Activated CD4-positive, alpha-beta T cell treated with anti-CD3 and anti-CD28 coated beads for 4 hours (primary cell): ENCODE measurements around the gene CORO6.

Experiments used
- DNase-seq, 2 donors: peaks; one replicate each; pipeline ENCODE4 v3.0.0-alpha.2; 2020

CORO6 gene

DNA sequence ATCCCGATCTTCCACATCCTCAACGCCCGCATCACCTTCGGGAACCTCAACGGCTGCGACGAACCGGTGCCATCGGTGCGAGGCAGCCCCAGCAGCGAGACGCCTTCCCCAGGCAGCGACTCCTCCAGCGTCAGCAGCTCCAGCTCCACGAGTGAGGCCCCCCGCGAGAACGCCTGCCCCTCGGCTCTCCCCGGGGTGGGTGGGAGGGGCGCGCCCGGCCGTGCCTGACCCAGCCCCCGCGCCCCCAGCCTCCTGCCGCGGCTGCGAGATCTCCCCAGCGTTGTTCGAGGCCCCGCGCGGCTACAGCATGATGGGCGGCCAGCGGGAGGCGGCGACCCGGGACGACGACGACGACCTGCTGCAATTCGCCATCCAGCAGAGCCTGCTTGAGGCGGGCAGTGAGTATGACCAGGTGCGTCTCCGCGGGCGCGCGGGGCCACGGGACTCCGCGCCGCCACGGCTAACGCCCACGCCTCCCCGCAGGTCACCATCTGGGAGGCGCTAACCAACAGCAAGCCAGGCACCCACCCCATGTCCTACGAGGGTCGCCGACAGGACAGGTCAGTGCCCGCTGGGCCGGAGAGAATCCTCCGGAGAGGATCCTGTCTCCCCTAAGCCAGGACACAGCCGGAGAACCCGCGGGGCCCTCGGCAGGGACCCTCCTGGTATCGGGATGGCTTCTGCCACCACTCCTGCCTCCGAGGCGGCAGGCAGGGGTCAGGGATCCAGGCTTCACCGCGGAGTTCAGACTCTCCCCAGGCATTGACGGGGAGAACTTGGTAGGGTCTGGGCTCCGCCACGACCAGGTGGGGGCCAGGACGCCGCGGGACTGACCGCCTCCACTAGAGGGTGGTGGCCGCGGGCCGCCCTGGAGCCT is 10.1 kb downstream of the CORO6 start:
- DNase-seq: no peak

DNA sequence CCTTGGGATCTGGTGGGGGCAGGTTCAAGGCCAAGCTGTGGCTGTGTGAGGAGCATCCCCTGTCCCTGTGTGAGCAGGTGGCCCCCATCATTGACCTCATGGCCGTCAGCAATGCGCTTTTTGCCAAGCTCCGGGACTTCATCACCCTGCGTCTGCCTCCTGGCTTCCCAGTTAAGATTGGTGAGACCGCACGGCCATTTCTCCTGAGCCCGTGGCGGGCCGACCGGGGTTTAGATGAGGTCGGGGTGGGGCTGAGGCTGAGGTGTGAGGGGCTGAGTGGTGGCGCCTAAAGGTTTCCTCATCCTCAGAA is 10.7 kb downstream of the CORO6 start:
- no peak for DNase-seq

DNA sequence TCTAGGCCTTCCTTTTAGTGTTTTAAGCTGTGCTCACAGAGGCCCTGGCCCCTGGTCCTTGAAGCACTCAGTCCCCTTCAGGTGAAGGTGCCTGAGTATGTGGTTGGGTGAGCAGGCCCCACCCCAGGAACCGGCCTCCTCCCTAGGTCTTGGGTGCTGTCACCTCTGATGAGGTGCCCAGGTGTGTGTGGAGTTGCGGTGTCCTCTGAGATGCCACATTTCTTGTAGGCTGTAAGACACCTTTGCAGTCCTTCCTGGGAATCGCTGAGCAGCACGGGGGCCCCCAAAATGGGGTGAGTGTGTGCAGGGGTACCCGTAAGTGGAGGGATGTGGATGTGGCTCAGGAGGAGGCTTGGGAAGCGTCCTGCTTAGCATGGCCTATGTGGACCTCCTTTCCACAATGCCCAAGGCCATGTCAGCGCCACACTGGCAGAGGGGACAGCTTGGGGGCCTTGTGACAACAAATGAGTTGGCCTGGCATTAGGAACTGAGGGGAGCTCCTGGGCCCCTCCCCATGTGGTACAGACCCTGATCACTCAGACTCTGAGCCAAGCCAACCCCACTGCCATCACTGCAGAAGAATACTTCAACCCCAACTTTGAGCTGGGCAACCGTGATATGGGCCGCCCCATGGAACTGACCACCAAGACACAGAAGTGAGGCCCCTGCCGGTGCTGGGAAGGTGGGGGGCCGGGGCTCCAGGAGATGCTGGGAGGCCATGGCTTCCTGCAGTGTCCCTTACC is 11.2 kb downstream of the CORO6 start:
- no peak for DNase-seq

GRCh38 chr17:29610395-29610794 is 12.3 kb downstream of the CORO6 start:
- DNase-seq: no peak

DNA sequence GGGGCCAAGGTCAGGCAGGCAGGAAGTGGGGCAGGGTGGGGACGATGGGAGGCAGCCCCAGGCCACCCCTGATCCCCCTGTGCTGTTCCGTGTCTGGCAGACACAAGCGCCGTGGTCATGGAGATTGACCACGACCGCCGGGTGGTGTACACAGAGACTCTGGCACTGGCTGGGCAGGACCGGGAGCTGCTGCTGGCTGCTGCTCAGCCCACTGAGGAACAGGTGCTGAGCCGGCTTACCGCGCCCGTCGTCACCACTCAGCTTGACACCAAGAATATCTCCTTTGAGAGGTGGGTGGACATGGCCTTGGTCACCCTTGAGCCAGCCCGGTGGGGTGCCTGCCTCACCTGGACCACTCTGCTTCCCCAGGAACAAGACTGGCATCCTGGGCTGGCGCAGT is 13.7 kb downstream of the CORO6 start:
- DNase-seq: no peak

DNA sequence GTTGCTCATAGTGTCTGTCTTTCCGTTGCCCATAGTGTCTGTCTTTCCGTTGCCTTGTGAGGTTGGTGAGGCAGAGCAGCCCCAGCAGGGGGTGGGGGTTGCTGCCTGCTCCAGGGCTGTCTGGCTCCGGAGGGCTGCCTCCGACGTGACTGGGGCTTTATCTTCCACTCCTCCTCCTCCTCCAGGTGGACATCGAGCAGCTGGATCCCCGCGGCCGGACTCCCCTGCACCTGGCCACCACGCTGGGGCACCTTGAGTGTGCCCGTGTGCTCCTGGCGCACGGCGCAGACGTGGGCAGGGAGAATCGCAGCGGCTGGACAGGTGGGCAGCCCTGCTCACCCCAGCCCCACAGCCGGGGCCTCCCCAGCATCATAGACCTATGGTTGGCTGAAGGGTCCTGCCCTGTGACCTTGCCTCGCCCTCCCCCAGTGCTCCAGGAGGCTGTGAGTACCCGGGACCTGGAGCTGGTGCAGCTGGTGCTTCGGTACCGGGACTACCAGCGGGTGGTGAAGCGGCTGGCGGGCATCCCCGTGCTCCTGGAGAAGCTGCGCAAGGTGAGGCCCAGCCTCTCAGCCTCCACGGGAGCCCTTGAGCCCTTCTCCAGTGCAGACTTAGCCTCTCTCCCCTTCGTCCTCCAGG is 15.0 kb downstream of the CORO6 start:
- no peak for DNase-seq

DNA sequence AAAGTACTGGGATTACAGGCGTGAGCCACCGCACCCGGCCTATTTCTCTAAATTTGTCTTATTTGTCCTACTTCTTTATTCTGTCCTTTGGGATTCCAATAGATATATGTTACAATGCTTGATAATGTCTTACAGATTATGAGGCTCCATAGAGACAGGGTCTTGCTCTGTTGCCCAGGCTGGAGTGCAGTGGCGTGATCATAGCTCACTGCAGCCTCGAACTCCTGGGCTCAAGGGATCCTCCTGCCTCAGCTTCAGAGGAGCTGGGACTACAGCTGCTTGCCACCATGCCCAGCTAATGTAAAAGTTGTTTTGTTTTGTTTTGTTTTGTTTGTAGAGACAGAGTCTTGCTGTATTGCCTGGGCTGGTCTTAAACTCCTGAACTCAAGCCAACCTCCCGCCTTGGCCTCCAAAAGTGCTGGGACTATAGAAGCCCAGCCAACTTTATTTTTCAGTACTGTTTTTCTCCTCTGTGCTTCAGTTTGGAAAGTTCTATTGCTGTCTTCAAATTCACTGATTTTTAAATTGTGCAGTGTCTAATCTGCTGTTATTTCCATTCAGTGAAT is 19.5 kb downstream of the CORO6 start:
- DNase-seq: no peak

DNA sequence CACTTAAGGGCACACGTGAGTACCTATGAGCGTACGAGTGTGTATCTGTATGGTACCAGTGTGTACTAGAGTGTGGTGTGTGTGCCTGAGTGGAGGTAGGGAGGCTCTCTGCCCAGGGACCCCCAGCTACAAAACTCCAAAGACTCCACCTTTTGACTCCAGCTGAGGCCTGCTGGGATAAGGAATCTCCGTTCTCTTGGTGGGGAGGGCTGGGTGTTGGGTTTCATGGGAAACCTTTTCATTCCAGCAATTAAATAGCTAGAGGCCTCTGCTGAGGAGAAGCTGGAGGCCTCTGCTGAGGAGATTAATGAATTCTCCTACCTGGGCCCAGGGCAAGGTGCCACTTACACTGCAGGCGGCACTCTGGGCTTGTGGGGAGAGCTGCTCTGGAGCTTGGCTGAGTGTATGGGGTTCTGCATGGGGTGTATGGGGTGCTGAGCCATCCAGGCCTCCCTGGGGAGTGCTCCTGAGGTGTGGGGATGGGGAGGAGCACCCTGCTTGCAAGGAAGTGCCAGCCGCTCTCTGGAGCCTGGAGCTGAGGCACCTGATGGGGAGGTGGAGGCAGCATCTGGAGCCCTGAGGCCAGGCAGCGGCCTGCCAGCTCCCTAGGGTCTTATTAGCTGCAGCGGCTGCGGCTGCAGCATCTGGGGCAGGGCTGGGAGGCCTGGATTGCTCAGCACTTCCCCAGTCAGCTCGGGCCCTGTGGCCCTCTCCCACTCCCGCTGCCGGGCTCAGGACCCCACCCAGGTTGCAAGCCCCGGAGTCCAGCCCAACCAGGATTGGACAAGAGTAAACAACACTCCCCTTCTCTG is 25.1 kb downstream of the CORO6 start:
- no peak for DNase-seq

DNA sequence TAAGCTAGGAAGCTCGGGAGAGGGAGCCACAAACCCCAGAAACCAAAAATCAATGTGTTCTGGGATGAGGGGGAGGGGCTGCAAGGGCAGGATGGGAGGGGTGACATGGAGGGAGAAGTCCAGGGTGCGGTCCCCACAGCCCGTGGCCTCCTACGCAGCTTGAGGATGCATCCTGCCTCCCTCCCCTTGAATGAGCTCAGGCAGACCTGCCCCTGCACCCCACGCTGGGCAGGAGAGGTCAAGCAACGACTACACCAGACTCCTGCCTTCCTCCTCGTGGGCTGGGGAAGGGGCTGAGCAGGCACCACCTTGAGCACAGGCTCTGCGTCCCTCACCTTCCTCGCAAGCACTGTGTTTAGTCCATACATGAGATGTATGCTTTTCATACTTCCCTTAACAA is 25.9 kb downstream of the CORO6 start:
- no peak for DNase-seq

DNA sequence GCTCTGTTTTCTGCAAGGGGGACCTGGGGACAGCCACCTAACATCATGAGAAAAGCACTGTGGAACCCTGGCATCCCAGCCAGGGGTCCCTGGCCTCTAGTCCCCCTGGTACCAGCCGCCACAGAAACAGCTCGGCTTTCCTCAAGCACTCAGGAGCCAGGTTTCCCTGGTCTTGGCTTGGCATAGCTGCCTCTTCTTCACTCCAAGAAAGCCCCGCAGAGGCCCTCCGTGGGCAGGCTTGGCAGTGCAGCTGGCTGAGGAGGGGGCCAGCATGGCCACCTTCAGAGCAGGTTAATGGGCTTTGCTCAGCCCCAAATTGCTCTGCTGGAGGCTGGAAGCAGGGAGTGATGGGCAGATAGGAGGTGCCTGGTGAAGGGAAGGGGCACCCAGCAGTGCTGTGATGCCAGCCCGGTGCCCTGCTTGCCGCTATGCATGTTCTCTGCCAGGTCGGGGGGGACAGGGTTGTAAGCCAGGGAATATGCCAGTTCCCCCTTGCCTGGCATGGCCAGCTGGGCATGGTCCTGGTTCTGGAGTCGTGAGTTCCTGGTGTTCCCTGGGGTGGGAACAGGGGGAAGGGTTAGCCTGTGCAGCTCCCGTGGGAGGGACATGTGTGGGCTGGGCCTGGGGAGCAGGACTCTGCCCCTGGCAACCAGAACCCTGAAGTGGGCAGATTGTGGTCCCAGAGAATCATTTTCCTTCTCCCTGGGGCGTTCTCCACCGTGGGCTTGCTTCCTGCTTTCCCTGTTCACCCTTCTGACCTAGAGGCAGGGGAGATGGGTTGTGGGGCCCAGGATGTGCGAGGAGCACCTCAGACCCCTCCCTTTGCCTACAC is 26.6 kb downstream of the CORO6 start:
- no peak for DNase-seq

DNA sequence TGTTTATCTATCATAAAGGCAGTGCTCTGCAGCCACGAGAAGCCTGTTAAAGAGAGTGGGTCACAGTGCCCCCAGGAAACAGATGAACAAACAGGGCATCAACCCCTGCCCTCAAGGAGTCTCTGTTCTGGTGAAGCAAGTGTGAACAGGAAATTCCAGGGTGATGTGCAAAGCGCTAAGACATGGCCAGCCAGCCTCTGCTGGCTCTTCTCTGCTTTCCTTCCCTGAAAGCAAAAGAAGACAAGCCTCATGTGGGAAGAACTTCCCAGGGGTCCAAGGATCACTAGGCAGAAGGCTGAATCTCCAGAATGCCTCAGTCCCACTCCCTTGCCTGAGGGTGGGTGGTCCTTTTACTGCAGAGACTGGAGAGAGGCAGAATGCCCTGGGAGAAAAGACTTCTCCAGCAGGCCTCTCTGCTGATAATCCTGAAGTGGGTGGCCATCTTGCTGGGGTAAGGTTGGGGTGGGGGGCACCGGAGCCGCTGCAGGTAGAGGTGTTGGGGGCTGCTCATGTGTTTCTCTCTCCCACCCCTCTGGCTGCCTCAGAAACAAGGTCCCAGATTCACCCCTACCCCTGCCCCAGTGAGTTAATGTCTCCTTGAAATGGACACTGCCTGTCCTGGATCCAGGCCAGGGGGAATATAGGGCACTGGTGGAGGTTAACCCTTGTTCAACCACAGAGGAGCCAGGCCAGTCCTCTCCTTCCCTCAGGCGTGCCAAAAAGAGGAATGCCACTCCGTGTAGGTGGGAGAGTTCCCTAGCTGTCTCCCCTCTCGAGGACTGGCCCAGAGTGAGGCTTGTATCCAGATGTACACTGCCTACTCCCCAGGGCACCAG is 27.4 kb downstream of the CORO6 start:
- DNase-seq: no peak

GRCh38 chr17:29594519-29595090 is 28.1 kb downstream of the CORO6 start:
- no peak for DNase-seq

- DNase-seq: no peak
Measured at GRCh38 chr17:29593591-29594518, 28.9 kb downstream of the CORO6 start.

DNA sequence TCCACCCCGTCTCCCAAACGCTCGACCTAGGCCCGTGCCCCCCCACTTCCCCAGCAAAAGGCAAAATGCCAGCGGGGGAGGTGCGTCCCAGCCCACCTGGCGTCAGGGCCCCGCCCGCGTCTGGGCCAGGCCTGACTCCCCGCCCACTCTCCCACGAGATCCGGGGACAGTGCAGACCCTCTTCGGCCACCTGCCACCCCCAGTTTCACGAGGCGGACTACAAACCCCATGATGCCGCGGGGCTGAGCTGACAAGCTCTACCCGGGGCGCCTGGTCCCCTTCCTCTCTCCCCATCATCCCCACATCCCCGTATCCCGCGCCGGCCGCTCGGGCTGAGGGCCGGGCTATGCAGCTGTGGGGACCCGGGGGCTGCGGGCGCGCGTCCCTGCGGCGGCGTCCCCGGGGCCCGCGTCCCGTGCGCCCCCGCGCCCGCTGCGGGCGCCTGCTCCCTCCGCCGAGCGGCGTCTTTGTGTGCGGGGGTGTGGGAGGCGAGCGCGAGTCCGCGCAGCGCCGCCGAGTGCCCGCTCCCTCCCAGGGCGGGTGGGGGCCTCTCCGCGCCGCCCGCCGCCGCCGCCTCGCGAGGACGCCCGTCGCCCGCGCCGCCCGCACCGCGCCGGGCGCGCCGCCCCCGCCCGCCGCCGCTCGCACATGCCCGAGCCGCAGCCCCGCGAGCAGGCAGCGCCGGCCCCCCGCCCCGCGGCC is 29.7 kb downstream of the CORO6 start, which contains the start of gene ANKRD13B:
Gene ANKRD13B, plus strand, starts transcription at position 283 of the 702 bp plus-strand sequence. CDS start 490 bp downstream, outside the sequence.
- DNase-seq: peak in 1 of 2 donors; percentile 42

DNA sequence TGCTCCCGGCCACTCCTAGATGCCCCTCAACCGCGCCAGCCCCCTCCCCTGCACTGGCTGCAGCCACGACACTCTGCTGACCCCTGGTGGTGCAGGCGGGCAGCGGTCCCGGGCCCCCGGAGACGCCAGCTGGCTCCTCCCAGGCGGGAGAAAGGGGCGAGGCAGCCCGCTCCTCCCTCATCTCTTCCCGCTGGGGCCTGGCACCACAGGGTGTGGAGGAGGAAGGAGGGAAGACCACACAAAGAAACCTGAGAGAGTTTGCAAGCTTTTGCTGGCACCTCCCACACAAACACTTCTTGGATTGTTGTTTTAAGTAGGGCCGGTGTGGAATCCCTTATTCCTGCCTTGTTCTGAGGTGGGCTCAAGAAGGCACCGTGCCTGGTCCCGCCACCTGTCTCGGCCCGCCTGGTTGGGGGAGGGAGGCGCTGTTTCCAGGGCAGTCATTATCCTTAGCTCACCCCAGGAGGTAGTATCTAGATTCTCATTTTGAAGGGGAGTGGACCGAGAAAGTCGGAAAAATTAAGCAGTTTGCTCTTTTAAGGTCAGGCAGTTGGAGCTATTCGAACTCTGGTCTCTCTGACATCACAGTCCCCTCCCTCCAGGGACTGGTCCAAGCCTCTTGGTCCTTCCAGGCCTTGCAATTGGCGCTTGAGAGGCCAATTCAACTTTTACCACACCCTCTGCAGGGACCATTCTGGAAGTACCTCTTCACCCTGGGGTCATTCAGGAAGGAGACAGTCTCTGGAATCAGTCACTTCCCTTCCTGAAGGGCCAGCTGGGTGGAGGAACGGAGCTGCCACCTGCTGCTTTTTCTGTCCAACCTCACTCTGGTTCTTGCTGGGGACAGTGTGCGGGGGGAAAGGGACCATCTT is 30.7 kb downstream of the CORO6 start:
- DNase-seq: peak; percentile 71 to 78

DNA sequence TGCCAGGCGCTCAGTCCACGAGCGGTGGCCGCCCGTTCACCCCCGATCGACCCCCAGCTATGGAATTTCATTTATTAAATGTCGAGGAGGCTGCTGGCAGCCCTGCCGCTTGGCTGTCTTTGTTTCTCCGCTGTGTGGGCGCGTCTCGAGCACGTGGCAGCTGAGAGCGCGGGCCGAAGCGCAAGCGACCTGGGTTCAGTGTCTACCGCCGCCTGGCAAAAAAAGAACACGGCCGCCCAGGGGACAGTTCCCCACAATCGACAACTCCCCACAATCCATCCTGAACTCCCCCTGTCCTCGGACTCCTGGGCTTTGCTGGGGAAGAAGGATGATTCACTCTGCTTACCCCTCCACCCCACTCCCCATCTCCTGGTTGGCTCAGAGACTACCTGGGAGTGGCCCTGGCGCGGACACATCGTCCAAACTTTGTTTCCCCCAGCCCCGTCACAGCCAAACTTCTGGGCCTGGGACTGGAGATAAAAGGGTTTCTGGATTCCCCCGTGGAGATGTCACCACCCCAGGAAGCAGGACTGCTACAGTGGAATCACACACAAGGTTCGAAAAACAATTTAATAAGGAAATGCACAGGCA is 31.5 kb downstream of the CORO6 start:
- peak; percentile 49 to 52 for DNase-seq
